ENCODE results near the gene IMP4. TPM values are rescaled to one million over a fixed set of nuclear protein-coding genes. Genes with fewer than 3 reads are reported as not detected.

The IMP4 gene
- total RNA-seq, 1 donor from 2014 or later, result 43.0 TPM

GRCh38 chr2:130381619-130382018 is 38.9 kb downstream of the IMP4 start:
- Mint-ChIP-seq H3K4me3 (ENCODE audit: low read depth) (no peak overlapping the region), H3K27ac (no peak overlapping the region), H3K27me3 (no peaks in the 10 kb centered on the region), H3K4me1 (ENCODE audit: low read depth) (peaks cover 6% of the 10 kb centered on the region), H3K36me3 (ENCODE audit: insufficient read depth) (peaks cover 2% of the 10 kb centered on the region), H3K9me3 (ENCODE audit: low read depth) (no peaks in the 10 kb centered on the region)
- no peak for DNase-seq (ENCODE audit: low spot score, unreplicated experiment)
- TF ChIP-seq, protein P1, sequence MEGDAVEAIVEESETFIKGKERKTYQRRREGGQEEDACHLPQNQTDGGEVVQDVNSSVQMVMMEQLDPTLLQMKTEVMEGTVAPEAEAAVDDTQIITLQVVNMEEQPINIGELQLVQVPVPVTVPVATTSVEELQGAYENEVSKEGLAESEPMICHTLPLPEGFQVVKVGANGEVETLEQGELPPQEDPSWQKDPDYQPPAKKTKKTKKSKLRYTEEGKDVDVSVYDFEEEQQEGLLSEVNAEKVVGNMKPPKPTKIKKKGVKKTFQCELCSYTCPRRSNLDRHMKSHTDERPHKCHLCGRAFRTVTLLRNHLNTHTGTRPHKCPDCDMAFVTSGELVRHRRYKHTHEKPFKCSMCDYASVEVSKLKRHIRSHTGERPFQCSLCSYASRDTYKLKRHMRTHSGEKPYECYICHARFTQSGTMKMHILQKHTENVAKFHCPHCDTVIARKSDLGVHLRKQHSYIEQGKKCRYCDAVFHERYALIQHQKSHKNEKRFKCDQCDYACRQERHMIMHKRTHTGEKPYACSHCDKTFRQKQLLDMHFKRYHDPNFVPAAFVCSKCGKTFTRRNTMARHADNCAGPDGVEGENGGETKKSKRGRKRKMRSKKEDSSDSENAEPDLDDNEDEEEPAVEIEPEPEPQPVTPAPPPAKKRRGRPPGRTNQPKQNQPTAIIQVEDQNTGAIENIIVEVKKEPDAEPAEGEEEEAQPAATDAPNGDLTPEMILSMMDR (IDR thresholded peaks at IDR 0.05; ENCODE audit: unreplicated experiment), result no peak

DNA sequence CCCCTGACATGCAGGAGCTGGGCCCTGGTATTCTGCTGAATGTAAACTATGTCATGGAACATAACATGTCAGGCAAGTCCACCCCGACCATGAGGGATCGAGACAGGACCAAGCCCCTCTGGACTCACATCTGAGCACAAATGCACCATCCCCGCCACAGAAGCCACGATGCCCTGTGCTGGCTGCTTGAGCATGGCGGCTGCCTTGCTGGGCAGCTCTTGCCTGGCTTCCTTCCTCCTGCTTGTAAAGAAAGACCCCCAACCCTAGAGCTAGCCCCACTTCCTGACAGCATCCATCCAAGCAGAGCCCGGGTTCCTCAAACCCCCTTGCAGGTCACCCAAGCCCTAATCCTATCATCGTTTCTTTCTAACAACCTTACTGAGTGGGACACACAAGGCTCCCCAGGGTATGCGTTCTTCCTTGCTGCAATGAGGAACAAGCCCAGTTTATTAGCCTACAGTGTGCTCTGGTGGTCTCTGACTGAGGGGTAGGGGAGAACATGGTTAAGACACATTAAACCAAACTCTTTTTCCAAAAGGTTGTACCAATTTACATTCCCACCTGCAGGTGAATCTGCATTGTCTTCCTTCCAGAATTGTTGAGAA is 39.7 kb downstream of the IMP4 start:
- no peak for DNase-seq (ENCODE audit: low spot score, unreplicated experiment)
- peaks cover 2% of the 10 kb centered on the region for H3K36me3 Mint-ChIP-seq (ENCODE audit: insufficient read depth)
- H3K27ac Mint-ChIP-seq, result no peak overlapping the region
- TF ChIP-seq, protein P1 (IDR thresholded peaks at IDR 0.05; ENCODE audit: unreplicated experiment), result no peak
- H3K9me3 Mint-ChIP-seq (ENCODE audit: low read depth), result no peaks in the 10 kb centered on the region
- H3K4me3 Mint-ChIP-seq (ENCODE audit: low read depth), result no peak overlapping the region
- H3K27me3 Mint-ChIP-seq, result no peaks in the 10 kb centered on the region
- H3K4me1 Mint-ChIP-seq (ENCODE audit: low read depth), result peaks cover 14% of the 10 kb centered on the region

DNA sequence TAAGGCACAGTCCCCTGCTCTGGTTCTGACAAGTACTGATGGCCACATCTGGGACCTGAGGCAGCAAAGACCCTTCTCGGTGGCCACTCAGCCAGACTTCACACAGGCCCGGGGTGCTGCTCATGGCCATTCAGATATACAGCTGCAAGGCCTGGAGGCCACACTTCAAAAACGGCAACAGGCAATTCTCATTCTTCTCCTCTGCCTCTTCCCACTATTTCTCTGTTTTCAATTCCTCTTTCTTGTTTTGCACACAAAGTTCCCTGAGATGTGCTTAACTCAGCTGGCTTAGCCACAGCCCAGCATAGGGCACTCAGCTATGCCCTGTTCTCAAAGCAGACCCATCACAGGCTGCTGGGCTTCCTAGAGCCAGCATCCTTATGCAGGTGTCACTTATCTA is 43.0 kb downstream of the IMP4 start:
- Mint-ChIP-seq H3K27ac (no peak overlapping the region), H3K4me1 (ENCODE audit: low read depth) (peaks cover 11% of the 10 kb centered on the region), H3K36me3 (ENCODE audit: insufficient read depth) (peaks cover 2% of the 10 kb centered on the region), H3K9me3 (ENCODE audit: low read depth) (no peaks in the 10 kb centered on the region), H3K4me3 (ENCODE audit: low read depth) (no peak overlapping the region), H3K27me3 (peaks cover 6% of the 10 kb centered on the region)
- DNase-seq (ENCODE audit: low spot score, unreplicated experiment), result no peak
- TF ChIP-seq, protein P1 (IDR thresholded peaks at IDR 0.05; ENCODE audit: unreplicated experiment), result no peak

DNA sequence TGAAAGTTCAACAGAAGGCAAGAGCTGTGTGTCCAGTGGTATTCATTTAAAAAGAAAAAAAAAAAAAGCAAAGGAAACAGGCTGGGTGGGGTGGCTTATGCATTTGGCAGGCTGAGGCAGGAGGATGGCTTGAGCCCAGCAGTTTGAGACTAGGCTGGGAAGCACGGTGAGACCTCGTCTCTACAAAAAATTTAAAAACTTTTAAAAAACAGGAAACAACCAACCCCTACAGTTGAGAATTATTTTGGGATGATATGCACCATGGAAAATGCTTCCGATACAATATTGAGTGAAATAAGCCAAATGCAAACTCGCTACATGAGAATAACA is 44.3 kb downstream of the IMP4 start:
- H3K4me3 Mint-ChIP-seq (ENCODE audit: low read depth), result no peak overlapping the region
- peaks cover 16% of the 10 kb centered on the region for H3K4me1 Mint-ChIP-seq (ENCODE audit: low read depth)
- peaks cover 11% of the 10 kb centered on the region for H3K27me3 Mint-ChIP-seq

GRCh38 chr2:130387804-130388203 is 45.1 kb downstream of the IMP4 start:
- DNase-seq (ENCODE audit: low spot score, unreplicated experiment), result no peak
- H3K9me3 Mint-ChIP-seq (ENCODE audit: low read depth), result no peaks in the 10 kb centered on the region
- no peak overlapping the region for H3K4me3 Mint-ChIP-seq (ENCODE audit: low read depth)
- H3K27ac Mint-ChIP-seq, result no peak overlapping the region
- peaks cover 12% of the 10 kb centered on the region for H3K27me3 Mint-ChIP-seq
- peaks cover 20% of the 10 kb centered on the region for H3K4me1 Mint-ChIP-seq (ENCODE audit: low read depth)
- TF ChIP-seq, protein P1 (IDR thresholded peaks at IDR 0.05; ENCODE audit: unreplicated experiment), result no peak
- H3K36me3 Mint-ChIP-seq (ENCODE audit: insufficient read depth), result peaks cover 2% of the 10 kb centered on the region

More for the DNA sequence above, 44.3 kb downstream of the IMP4 start:
- TF ChIP-seq, protein P1 (IDR thresholded peaks at IDR 0.05; ENCODE audit: unreplicated experiment), result no peak
- no peak overlapping the region for H3K27ac Mint-ChIP-seq
- no peaks in the 10 kb centered on the region for H3K9me3 Mint-ChIP-seq (ENCODE audit: low read depth)
- no peak for DNase-seq (ENCODE audit: low spot score, unreplicated experiment)
- H3K36me3 Mint-ChIP-seq (ENCODE audit: insufficient read depth), result peaks cover 2% of the 10 kb centered on the region
